Activated B cell treated with CpG ODN at 0.5 μM for 24 hours (primary cell): Measurements from ENCODE around the gene MBOAT7. TPM values are rescaled to one million over a fixed set of nuclear protein-coding genes. Genes with fewer than 3 reads are reported as not detected.

ENCODE experiments used
- ATAC-seq: fragments of 200-7000 bp; cut with Tn5 transposase; one replicate; pipeline ENCODE4 v1.10.0; 2021; ENCODE audit warnings: low read depth, mild to moderate bottlenecking, moderate library complexity
- CTCF ChIA-PET: fragments of 350-600 bp; sonication (Branson Sonifier 250); formaldehyde crosslinking; loops from one replicate; lab custom pipeline; 2021; ENCODE audit warnings: antibody characterized with exemption; lab: Charles Lee
- POLR2A ChIA-PET: fragments of 350-600 bp; sonication (Branson Sonifier 250); formaldehyde crosslinking; loops from one replicate; lab custom pipeline; 2021; ENCODE audit warnings: antibody characterized with exemption; lab: Charles Lee
- DNase-seq: peaks from one replicate; pipeline ENCODE4 v3.0.0; 2022
- H3K27ac Mint-ChIP-seq: one replicate; pipeline ENCODE4 v1.8.0; 2020; ENCODE audit warnings: mixed read lengths
- H3K27me3 Mint-ChIP-seq: one replicate; pipeline ENCODE4 v1.8.0; 2021; ENCODE audit warnings: mixed read lengths
- H3K36me3 Mint-ChIP-seq: one replicate; pipeline ENCODE4 v1.8.0; 2021; ENCODE audit warnings: low read depth, mixed read lengths
- H3K4me1 Mint-ChIP-seq: one replicate; pipeline ENCODE4 v1.8.0; 2021; ENCODE audit warnings: mixed read lengths
- H3K4me3 Mint-ChIP-seq: one replicate; pipeline ENCODE4 v1.8.0; 2020; ENCODE audit warnings: mild to moderate bottlenecking, mixed read lengths
- H3K9me3 Mint-ChIP-seq: one replicate; pipeline ENCODE4 v1.8.0; 2020; ENCODE audit warnings: mixed read lengths
- intact Hi-C: fragments of 100-400 bp; cut with micrococcal nuclease; formaldehyde crosslinking; loops from one replicate; pipeline ENCODE4 v1.15.1; 2024
- total RNA-seq: library from RNA; stranded (reverse); gene quantifications from 2 replicates; pipeline ENCODE4 v1.2.3, GENCODE V29; 2022
- TF ChIP-seq, protein P1 (sequence below): fragments of 200-600 bp; IDR thresholded peaks from one replicate; pipeline ENCODE4 v1.8.0; 2022; ENCODE audit warnings: antibody characterized with exemption, mild to moderate bottlenecking

Gene MBOAT7, protein sequence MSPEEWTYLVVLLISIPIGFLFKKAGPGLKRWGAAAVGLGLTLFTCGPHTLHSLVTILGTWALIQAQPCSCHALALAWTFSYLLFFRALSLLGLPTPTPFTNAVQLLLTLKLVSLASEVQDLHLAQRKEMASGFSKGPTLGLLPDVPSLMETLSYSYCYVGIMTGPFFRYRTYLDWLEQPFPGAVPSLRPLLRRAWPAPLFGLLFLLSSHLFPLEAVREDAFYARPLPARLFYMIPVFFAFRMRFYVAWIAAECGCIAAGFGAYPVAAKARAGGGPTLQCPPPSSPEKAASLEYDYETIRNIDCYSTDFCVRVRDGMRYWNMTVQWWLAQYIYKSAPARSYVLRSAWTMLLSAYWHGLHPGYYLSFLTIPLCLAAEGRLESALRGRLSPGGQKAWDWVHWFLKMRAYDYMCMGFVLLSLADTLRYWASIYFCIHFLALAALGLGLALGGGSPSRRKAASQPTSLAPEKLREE
- total RNA-seq: 15.2 and 21.4 TPM in 2 replicates

DNA sequence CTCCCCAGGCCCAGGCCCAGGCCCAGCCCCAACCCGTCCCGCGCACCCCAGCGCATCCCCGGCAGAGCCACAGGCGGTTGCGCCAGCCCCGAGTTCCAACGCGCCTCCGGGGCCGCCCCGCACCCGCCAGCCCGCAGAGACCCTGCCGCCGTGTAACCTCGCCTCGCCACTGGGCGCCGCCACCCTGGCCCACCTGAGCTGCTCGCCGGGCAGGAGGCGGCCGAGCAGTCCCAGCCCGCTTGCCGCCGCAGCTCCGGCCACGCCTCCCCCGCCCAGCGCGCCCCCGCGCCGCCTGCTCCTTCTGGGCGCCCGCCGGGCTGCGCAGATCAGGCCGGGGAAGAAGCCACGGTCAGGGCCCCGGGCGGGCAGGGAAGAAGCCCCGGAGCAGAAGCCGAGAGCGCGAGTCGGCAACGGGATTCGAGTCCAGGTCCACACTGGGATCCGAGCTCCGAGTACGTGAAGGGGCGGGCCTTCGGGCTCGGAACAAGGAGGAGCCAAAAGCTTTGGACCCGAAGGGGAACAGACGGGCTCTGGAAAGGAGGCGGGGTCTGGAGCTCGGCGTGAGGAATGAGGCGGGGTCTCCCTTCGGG, at the start of gene MBOAT7:
Gene MBOAT7 (minus strand): TSS at position 436 of the 590 bp plus-strand sequence. CDS start 1,072 bp downstream, outside the sequence.
- no peak for DNase-seq
- Mint-ChIP-seq H3K36me3 (peaks cover 30% of the 10 kb centered on the region), H3K4me3 (peak within 1 kb of the TSS; percentile 90), H3K9me3 (no peaks in the 10 kb centered on the region), H3K27ac (peak within 1 kb of the TSS; percentile 98), H3K27me3 (no peaks in the 10 kb centered on the region), H3K4me1 (peaks cover 35% of the 10 kb centered on the region)
- ChIA-PET CTCF (interaction anchor here (0.6 to 2.2 kb wide), 12 partner anchors 10 to 209 kb away, joined by 3 to 13 read pairs (median 4); partner anchors contain the start of genes CNOT3 and TMC4), POLR2A (interaction anchor here (0.5 to 7.7 kb wide), 19 partner anchors 11 to 1932 kb away, joined by 3 to 244 read pairs (median 5); partner anchors contain the start of genes CNOT3, LENG1, LENG8 and LENG9)
- TF ChIP-seq, protein P1, sequence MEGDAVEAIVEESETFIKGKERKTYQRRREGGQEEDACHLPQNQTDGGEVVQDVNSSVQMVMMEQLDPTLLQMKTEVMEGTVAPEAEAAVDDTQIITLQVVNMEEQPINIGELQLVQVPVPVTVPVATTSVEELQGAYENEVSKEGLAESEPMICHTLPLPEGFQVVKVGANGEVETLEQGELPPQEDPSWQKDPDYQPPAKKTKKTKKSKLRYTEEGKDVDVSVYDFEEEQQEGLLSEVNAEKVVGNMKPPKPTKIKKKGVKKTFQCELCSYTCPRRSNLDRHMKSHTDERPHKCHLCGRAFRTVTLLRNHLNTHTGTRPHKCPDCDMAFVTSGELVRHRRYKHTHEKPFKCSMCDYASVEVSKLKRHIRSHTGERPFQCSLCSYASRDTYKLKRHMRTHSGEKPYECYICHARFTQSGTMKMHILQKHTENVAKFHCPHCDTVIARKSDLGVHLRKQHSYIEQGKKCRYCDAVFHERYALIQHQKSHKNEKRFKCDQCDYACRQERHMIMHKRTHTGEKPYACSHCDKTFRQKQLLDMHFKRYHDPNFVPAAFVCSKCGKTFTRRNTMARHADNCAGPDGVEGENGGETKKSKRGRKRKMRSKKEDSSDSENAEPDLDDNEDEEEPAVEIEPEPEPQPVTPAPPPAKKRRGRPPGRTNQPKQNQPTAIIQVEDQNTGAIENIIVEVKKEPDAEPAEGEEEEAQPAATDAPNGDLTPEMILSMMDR: no peak
- intact Hi-C loops: loop anchor here (1.0 kb wide), 1 partner anchor 42 kb away; no protein-coding TSS in a partner anchor
- peak; percentile 4 for ATAC-seq

DNA sequence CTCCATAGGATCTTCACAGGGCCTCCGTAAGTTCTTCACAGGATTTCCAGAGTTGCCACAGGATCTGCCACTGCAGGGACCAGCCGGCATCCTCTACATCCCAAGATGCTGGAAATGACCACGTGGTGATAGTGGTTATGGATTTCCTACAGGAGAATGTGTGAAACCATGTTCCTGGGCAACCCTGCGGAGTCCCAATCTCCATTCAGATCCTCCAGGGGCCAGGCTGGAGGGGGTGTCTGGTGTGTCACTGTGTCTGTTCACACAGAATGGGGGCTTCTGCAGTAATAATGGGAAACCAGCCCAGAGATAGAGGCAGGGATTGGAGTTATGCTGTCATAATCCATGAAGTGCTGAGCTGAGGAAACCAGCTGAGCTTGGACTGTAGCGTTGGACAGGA, 44.6 kb upstream of the MBOAT7 start:
- intact Hi-C loops: loop anchor here (10.0 kb wide), 1 partner anchor 1039 kb away; the partner anchor contains the start of gene ZNF665
- POLR2A ChIA-PET: no interaction called here
- CTCF ChIA-PET: interaction anchor here (1.0 to 1.7 kb wide), 2 partner anchors 157 to 196 kb away, joined by 3 to 7 read pairs; no protein-coding TSS in a partner anchor

DNA sequence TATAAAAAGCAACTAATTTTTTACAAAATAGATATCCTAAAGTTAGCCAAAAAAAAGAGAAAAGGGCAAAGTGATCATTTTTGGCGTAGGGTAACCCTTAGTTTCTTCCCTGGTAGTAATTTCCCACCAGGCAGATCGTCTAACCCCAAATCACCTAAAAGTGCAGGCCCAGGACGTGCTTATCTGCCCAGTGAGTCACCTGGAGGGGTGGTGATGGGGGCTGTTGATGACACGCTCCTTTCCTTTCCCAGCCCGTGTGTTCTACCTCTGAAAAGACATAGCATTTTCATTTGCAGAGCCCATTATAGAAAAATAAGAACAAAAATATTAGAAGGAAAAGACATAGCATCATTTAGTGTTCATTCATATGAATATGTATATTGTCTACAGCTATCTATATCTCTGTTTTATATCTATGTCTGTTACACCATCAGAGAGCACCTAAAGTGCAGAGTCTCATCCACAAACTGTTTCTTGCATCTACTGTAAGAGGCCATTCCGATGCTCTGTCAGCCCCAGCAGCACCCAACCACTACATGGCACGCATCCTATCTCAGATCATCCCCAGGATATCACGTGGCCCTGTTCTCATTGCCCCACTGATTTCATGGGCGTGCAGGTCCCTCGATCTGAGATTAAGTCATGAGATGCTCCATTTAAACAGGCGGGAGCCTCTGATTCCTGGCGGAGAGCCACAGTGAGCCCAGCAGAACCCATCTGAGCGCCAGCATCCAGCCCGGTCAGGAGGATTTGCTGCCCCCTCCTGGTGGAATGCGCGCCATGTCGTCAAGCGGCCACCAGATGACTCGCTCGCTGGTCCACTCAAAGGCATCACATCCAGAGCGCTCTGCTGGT, 41.9 kb upstream of the MBOAT7 start:
- H3K4me1 Mint-ChIP-seq: peaks cover 6% of the 10 kb centered on the region
- ChIA-PET POLR2A (interaction anchor here (0.5 kb wide), 1 partner anchor 25 kb away, joined by 3 read pairs; no protein-coding TSS in a partner anchor), CTCF (interaction anchor here (0.7 to 1.3 kb wide), 6 partner anchors 23 to 64 kb away, joined by 3 to 5 read pairs (median 3); partner anchors contain the start of gene TMC4)
- peaks cover 44% of the 10 kb centered on the region for H3K27me3 Mint-ChIP-seq
- no peak overlapping the region for H3K27ac Mint-ChIP-seq
- DNase-seq (peak; percentile 73), ATAC-seq (peak; percentile 96)
- H3K9me3 Mint-ChIP-seq: no peaks in the 10 kb centered on the region
- TF ChIP-seq, protein P1: no peak
- intact Hi-C loops: loop anchor here (1.0 to 10.0 kb wide), 5 partner anchors 42 to 1037 kb away; partner anchors contain the start of genes MBOAT7 and ZNF665
- no peak overlapping the region for H3K4me3 Mint-ChIP-seq
- H3K36me3 Mint-ChIP-seq: no peaks in the 10 kb centered on the region

More for the DNA sequence above, 44.6 kb upstream of the MBOAT7 start:
- TF ChIP-seq, protein P1: no peak
- H3K4me3 Mint-ChIP-seq: no peak overlapping the region
- no peaks in the 10 kb centered on the region for H3K9me3 Mint-ChIP-seq
- peaks cover 6% of the 10 kb centered on the region for H3K4me1 Mint-ChIP-seq
- H3K36me3 Mint-ChIP-seq: no peaks in the 10 kb centered on the region
- H3K27me3 Mint-ChIP-seq: peaks cover 44% of the 10 kb centered on the region
- no peak overlapping the region for H3K27ac Mint-ChIP-seq
- DNase-seq: no peak
- no peak for ATAC-seq

DNA sequence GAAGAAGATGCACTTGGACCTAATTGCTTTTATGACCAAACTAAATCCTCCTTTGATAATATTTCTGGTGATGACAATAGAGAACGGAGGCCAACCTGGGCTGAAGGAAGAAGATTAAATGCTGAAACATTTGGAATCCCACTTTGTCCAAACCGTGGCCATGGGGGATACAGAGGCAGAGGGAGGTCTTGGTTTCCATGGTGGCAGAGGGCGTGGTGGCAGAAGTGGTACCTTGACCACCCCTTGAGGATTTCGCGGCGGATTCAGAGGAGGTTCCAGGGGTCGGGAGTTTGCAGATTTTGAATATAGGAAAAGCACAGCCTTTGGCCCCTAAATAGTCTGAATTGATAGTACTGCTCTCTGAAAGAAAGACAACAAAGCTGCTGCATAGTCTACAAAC, 40.7 kb upstream of the MBOAT7 start:
- Mint-ChIP-seq H3K27me3 (peaks cover 39% of the 10 kb centered on the region), H3K36me3 (no peaks in the 10 kb centered on the region), H3K27ac (no peak overlapping the region)

More for the DNA sequence above, 40.7 kb upstream of the MBOAT7 start:
- CTCF ChIA-PET: interaction anchor here (0.6 kb wide), 1 partner anchor 76 kb away, joined by 3 read pairs; no protein-coding TSS in a partner anchor
- intact Hi-C loops: loop anchor here (2.0 to 10.0 kb wide), 3 partner anchors 387 to 1035 kb away; partner anchors contain the start of gene ZNF665
- H3K4me1 Mint-ChIP-seq: peaks cover 6% of the 10 kb centered on the region
- H3K9me3 Mint-ChIP-seq: no peaks in the 10 kb centered on the region
- TF ChIP-seq, protein P1: no peak
- POLR2A ChIA-PET: no interaction called here
- no peak overlapping the region for H3K4me3 Mint-ChIP-seq
- DNase-seq: no peak
- ATAC-seq: no peak
